H9 (cell line): ENCODE data around the gene MKRN2OS. TPM values are rescaled to one million over a fixed set of nuclear protein-coding genes. Genes with fewer than 3 reads are reported as not detected.

Source experiments
- DNase-seq: peaks from one replicate; pipeline ENCODE4 v3.0.0-alpha.2; 2017
- H2AFZ ChIP-seq: one replicate; pipeline ENCODE4 v1.6.1; 2013; ENCODE audit warnings: mild to moderate bottlenecking, low read length, control low read depth, moderate library complexity
- H2AK5ac ChIP-seq: 2 replicates; pipeline ENCODE4 v1.6.1; 2013; ENCODE audit warnings: low read length, control low read depth, mixed read lengths; ENCODE audit not compliant: insufficient read length
- H2BK120ac ChIP-seq: one replicate; pipeline ENCODE4 v1.6.1; 2013; ENCODE audit warnings: low read depth, mild to moderate bottlenecking, low read length, control low read depth, inconsistent platforms; ENCODE audit not compliant: poor library complexity, severe bottlenecking
- H2BK12ac ChIP-seq: 2 replicates; pipeline ENCODE4 v1.6.1; 2013; ENCODE audit warnings: low read length, control low read depth, mixed read lengths, low read depth; ENCODE audit not compliant: insufficient read length
- H2BK15ac ChIP-seq: 2 replicates; pipeline ENCODE4 v1.6.1; 2013; ENCODE audit warnings: low read depth, low read length, control low read depth
- H2BK20ac ChIP-seq: one replicate; pipeline ENCODE4 v1.6.1; 2013; ENCODE audit warnings: low read depth, mild to moderate bottlenecking, low read length, control low read depth, inconsistent platforms; ENCODE audit not compliant: poor library complexity, severe bottlenecking
- H2BK5ac ChIP-seq: 2 replicates; pipeline ENCODE4 v1.6.1; 2013; ENCODE audit warnings: low read length, control low read depth, mixed read lengths; ENCODE audit not compliant: insufficient read length
- H3K14ac ChIP-seq: 2 replicates; pipeline ENCODE4 v1.6.1; 2013; ENCODE audit warnings: low read length, control low read depth; ENCODE audit not compliant: insufficient read depth
- H3K18ac ChIP-seq: 2 replicates; pipeline ENCODE4 v1.6.1; 2013; ENCODE audit warnings: low read depth, mild to moderate bottlenecking, mixed read lengths, low read length, control low read depth; ENCODE audit not compliant: insufficient read length
- H3K23ac ChIP-seq: 2 replicates; pipeline ENCODE4 v1.6.1; 2013; ENCODE audit warnings: low read length, control low read depth, mixed read lengths, low read depth; ENCODE audit not compliant: insufficient read length
- H3K23me2 ChIP-seq: 2 replicates; pipeline ENCODE4 v1.6.1; 2013; ENCODE audit warnings: low read depth, mild to moderate bottlenecking, mixed read lengths, low read length, control low read depth; ENCODE audit not compliant: insufficient read length, poor library complexity, severe bottlenecking
- H3K27ac ChIP-seq: 2 replicates; pipeline ENCODE4 v1.5.1; 2013; ENCODE audit warnings: low read length, control low read depth, mixed read lengths, low read depth; ENCODE audit not compliant: insufficient read length
- H3K27me3 ChIP-seq: 2 replicates; pipeline ENCODE4 v1.6.1; 2013; ENCODE audit warnings: low read length, control low read depth, inconsistent platforms; ENCODE audit not compliant: insufficient read depth
- H3K4ac ChIP-seq: 2 replicates; pipeline ENCODE4 v1.6.1; 2013; ENCODE audit warnings: low read depth, mild to moderate bottlenecking, control low read depth, inconsistent platforms, low read length, moderate library complexity
- H3K4me1 ChIP-seq: 2 replicates; pipeline ENCODE4 v1.6.1; 2013; ENCODE audit warnings: low read length, control low read depth, inconsistent platforms; ENCODE audit not compliant: insufficient read depth
- H3K4me2 ChIP-seq: 2 replicates; pipeline ENCODE4 v1.6.1; 2013; ENCODE audit warnings: low read length, control low read depth, mixed read lengths; ENCODE audit not compliant: insufficient read length, insufficient read depth
- H3K56ac ChIP-seq: 2 replicates; pipeline ENCODE4 v1.6.1; 2013; ENCODE audit warnings: low read depth, mild to moderate bottlenecking, mixed read lengths, low read length, control low read depth; ENCODE audit not compliant: insufficient read length
- H3K79me1 ChIP-seq: 2 replicates; pipeline ENCODE4 v1.6.1; 2013; ENCODE audit warnings: low read depth, mild to moderate bottlenecking, moderate library complexity, low read length, control low read depth, inconsistent platforms; ENCODE audit not compliant: insufficient read depth, poor library complexity, severe bottlenecking
- H3K79me2 ChIP-seq: 2 replicates; pipeline ENCODE4 v1.6.1; 2013; ENCODE audit warnings: low read length, control low read depth, inconsistent platforms; ENCODE audit not compliant: insufficient read depth
- H3K9ac ChIP-seq: 2 replicates; pipeline ENCODE4 v1.6.1; 2013; ENCODE audit warnings: low read length, control low read depth, mixed read lengths; ENCODE audit not compliant: insufficient read length; ENCODE audit errors: extremely low read depth
- H3K9me3 ChIP-seq: one replicate; pipeline ENCODE4 v1.6.1; 2013; ENCODE audit warnings: low read depth, low read length, inconsistent platforms; ENCODE audit not compliant: control insufficient read depth
- H3T11ph ChIP-seq: one replicate; pipeline ENCODE4 v1.6.1; 2013; ENCODE audit warnings: mild to moderate bottlenecking, low read length, control low read depth, inconsistent platforms
- H4K20me1 ChIP-seq: one replicate; pipeline ENCODE4 v1.6.1; 2013; ENCODE audit not compliant: control insufficient read depth, insufficient read length, insufficient read depth
- H4K5ac ChIP-seq: 2 replicates; pipeline ENCODE4 v1.6.1; 2013; ENCODE audit warnings: low read depth, mild to moderate bottlenecking, mixed read lengths, low read length, control low read depth; ENCODE audit not compliant: insufficient read length
- H4K8ac ChIP-seq: replicated peaks from 2 replicates; pipeline ENCODE4 v1.6.1; 2013; ENCODE audit warnings: low read length, control low read depth, mixed read lengths, low read depth; ENCODE audit not compliant: insufficient read length
- H4K91ac ChIP-seq: 2 replicates; pipeline ENCODE4 v1.6.1; 2013; ENCODE audit warnings: low read depth, mild to moderate bottlenecking, moderate library complexity, mixed read lengths, low read length, control low read depth; ENCODE audit not compliant: insufficient read length
- H3K27ac Mint-ChIP-seq, 3 experiments: 2 replicates in 2 of 3; 3 replicates in 1 of 3; pipeline ENCODE4 v1.8.0; 2020 to 2021; ENCODE audit warnings: mixed read lengths in 3 of 3, mild to moderate bottlenecking in 1 of 3, moderate library complexity in 1 of 3
- H3K27me3 Mint-ChIP-seq: 2 replicates; pipeline ENCODE4 v1.8.0; 2021; ENCODE audit warnings: low read depth, mild to moderate bottlenecking, moderate library complexity, mixed read lengths
- H3K36me3 Mint-ChIP-seq, 3 experiments: 2 replicates in 2 of 3; 3 replicates in 1 of 3; pipeline ENCODE4 v1.8.0; 2020 to 2021; ENCODE audit warnings: low read depth in 3 of 3, mixed read lengths in 3 of 3; ENCODE audit not compliant: insufficient read depth in 1 of 3
- H3K4me1 Mint-ChIP-seq, 2 experiments: 2 replicates each; pipeline ENCODE4 v1.8.0; 2020; ENCODE audit warnings: mixed read lengths in 2 of 2
- H3K4me3 Mint-ChIP-seq, 2 experiments: 2 replicates in 1 of 2; 3 replicates in 1 of 2; pipeline ENCODE4 v1.8.0; 2020 to 2021; ENCODE audit warnings: mild to moderate bottlenecking in 2 of 2, mixed read lengths in 2 of 2, moderate library complexity in 1 of 2
- H3K9me3 Mint-ChIP-seq, 2 experiments: 2 replicates in 1 of 2; 3 replicates in 1 of 2; pipeline ENCODE4 v1.8.0; 2020; ENCODE audit warnings: mild to moderate bottlenecking in 2 of 2, mixed read lengths in 2 of 2, moderate library complexity in 1 of 2
- CTCF ChIP-seq: fragments of 200-600 bp; sonication (generic); conservative IDR thresholded peaks from 3 replicates; pipeline ENCODE4 v1.8.0; 2021; ENCODE audit warnings: antibody characterized with exemption, mild to moderate bottlenecking
- WGBS: extraction: QIAGEN DNeasy Blood & Tissue Kit; methylation state at CpG from one replicate; pipeline ENCODE4 v1.1.7; 2013; ENCODE audit warnings: missing lambda C conversion rate, low lambda C conversion rate, mixed read lengths; ENCODE audit not compliant: insufficient read length; ENCODE audit errors: extremely low coverage; 5-methylcytosine and 5-hydroxymethylcytosine counted together
- total RNA-seq: library from RNA; stranded (reverse); gene quantifications from 2 replicates; pipeline ENCODE4 v1.2.1, GENCODE V29; 2021

MKRN2OS gene
- total RNA-seq, 1 experiment from 2014 or later, result 0.44 TPM

- H4K91ac ChIP-seq, result no peak overlapping the region
- H3K9ac ChIP-seq, result no peak overlapping the region
- H3K56ac ChIP-seq, result no peak overlapping the region
- no CpG with 5 or more reads among the region's 2 CpGs for WGBS
- no peaks in the 10 kb centered on the region for H3K27me3 ChIP-seq
- H3K27me3 Mint-ChIP-seq, result no peaks in the 10 kb centered on the region
- no peak overlapping the region for H2BK5ac ChIP-seq
- no peaks in the 10 kb centered on the region for H3K23me2 ChIP-seq
- H3K9me3 Mint-ChIP-seq, result peaks cover 0 to 5% of the 10 kb centered on the region in 2 experiments; a peak in 1 of 5 replicates
- H2BK12ac ChIP-seq, result no peak overlapping the region
- H2BK20ac ChIP-seq, result no peak overlapping the region
- H2AFZ ChIP-seq, result no peak overlapping the region
- no peak overlapping the region for H2BK120ac ChIP-seq
- no peak overlapping the region for H3K27ac ChIP-seq
- no peaks in the 10 kb centered on the region for H3K4me1 Mint-ChIP-seq
- peaks cover 14 to 24% (median 21%) of the 10 kb centered on the region in 3 experiments for H3K36me3 Mint-ChIP-seq
- H3K79me1 ChIP-seq, result no peaks in the 10 kb centered on the region
- no peak overlapping the region for H3K4me2 ChIP-seq
- no peak overlapping the region for H3T11ph ChIP-seq
- no peak overlapping the region for H4K8ac ChIP-seq
- H3K4ac ChIP-seq, result no peak overlapping the region
- H3K27ac Mint-ChIP-seq, result no peak overlapping the region
- no peak for TF ChIP-seq CTCF
- no peaks in the 10 kb centered on the region for H3K9me3 ChIP-seq
- H3K4me3 Mint-ChIP-seq, result no peak overlapping the region
- no peak overlapping the region for H4K5ac ChIP-seq
- H3K79me2 ChIP-seq, result no peaks in the 10 kb centered on the region
- no peak overlapping the region for H2BK15ac ChIP-seq
- H3K23ac ChIP-seq, result no peak overlapping the region
- H3K14ac ChIP-seq, result no peak overlapping the region
- H3K4me1 ChIP-seq, result no peaks in the 10 kb centered on the region
- no peak overlapping the region for H3K18ac ChIP-seq
- H2AK5ac ChIP-seq, result no peak overlapping the region
- no peaks in the 10 kb centered on the region for H4K20me1 ChIP-seq
- no peak for DNase-seq
Observed at GRCh38 chr3:12521010-12521409, 24.3 kb downstream of the MKRN2OS start.
